WTC11 (cell line): Measurements from ENCODE around the gene INO80B. TPM values are rescaled to one million over a fixed set of nuclear protein-coding genes. Genes with fewer than 3 reads are reported as not detected.
A peak's percentile ranks its signal among the peaks of the same experiment; 100 is the strongest.

Experiments used
- AFF4 ChIP-seq: sonication (generic); formaldehyde crosslinking; IDR thresholded peaks from 2 replicates; pipeline ENCODE4 v1.8.1; 2023; ENCODE audit warnings: mild to moderate bottlenecking, missing genetic modification reagents, borderline replicate concordance
- E2F5 ChIP-seq: sonication (generic); formaldehyde crosslinking; IDR thresholded peaks from 2 replicates; pipeline ENCODE4 v1.8.1; 2022; ENCODE audit warnings: mild to moderate bottlenecking, moderate library complexity, missing genetic modification reagents
- ELF4 ChIP-seq: sonication (generic); formaldehyde crosslinking; IDR thresholded peaks from 2 replicates; pipeline ENCODE4 v1.8.1; 2022; ENCODE audit warnings: low read depth, mild to moderate bottlenecking, moderate library complexity, missing genetic modification reagents
- ETV6 ChIP-seq: sonication (generic); formaldehyde crosslinking; IDR thresholded peaks from 2 replicates; pipeline ENCODE4 v1.8.1; 2022; ENCODE audit warnings: mild to moderate bottlenecking, missing genetic modification reagents
- IRF1 ChIP-seq: sonication (generic); formaldehyde crosslinking; IDR thresholded peaks from 2 replicates; pipeline ENCODE4 v1.8.0; 2023; ENCODE audit warnings: missing genetic modification reagents
- JAZF1 ChIP-seq: fragments of 250-450 bp; sonication (Bioruptor Pico); IDR thresholded peaks from 2 replicates; pipeline ENCODE4 v1.9.0; 2021; ENCODE audit warnings: moderate library complexity, mild to moderate bottlenecking, inconsistent platforms
- MAX ChIP-seq: sonication (generic); formaldehyde crosslinking; IDR thresholded peaks from 2 replicates; pipeline ENCODE4 v1.8.0; 2022; ENCODE audit warnings: mild to moderate bottlenecking, missing genetic modification reagents
- NFE2L1 ChIP-seq: sonication (generic); formaldehyde crosslinking; IDR thresholded peaks from 2 replicates; pipeline ENCODE4 v1.8.1; 2023; ENCODE audit warnings: missing genetic modification reagents
- OVOL2 ChIP-seq: fragments of 250-450 bp; sonication (Bioruptor Pico); IDR thresholded peaks from 2 replicates; pipeline ENCODE4 v1.9.0; 2021; ENCODE audit warnings: mild to moderate bottlenecking, borderline replicate concordance
- PRRX2 ChIP-seq: fragments of 250-450 bp; sonication (Bioruptor Pico); IDR thresholded peaks from 2 replicates; pipeline ENCODE4 v1.8.0; 2021; ENCODE audit warnings: mild to moderate bottlenecking
- SMAD4 ChIP-seq: sonication (generic); formaldehyde crosslinking; IDR thresholded peaks from 2 replicates; pipeline ENCODE4 v1.8.0; 2022; ENCODE audit warnings: mild to moderate bottlenecking, missing genetic modification reagents
- TEAD4 ChIP-seq: sonication (generic); formaldehyde crosslinking; IDR thresholded peaks from 2 replicates; pipeline ENCODE4 v1.8.0; 2022; ENCODE audit warnings: mild to moderate bottlenecking, missing genetic modification reagents
- ZNF138 ChIP-seq: sonication (generic); formaldehyde crosslinking; conservative IDR thresholded peaks from 2 replicates; pipeline ENCODE4 v1.8.1; 2022; ENCODE audit warnings: mild to moderate bottlenecking, moderate library complexity, missing genetic modification reagents
- ZNF219 ChIP-seq: sonication (generic); formaldehyde crosslinking; IDR thresholded peaks from 2 replicates; pipeline ENCODE4 v1.8.0; 2023; ENCODE audit warnings: missing genetic modification reagents, mild to moderate bottlenecking, borderline replicate concordance
- ZNF263 ChIP-seq: sonication (generic); formaldehyde crosslinking; IDR thresholded peaks from 2 replicates; pipeline ENCODE4 v1.8.1; 2022; ENCODE audit warnings: low read depth, mild to moderate bottlenecking, moderate library complexity, missing genetic modification reagents
- ZNF396 ChIP-seq: fragments of 250-450 bp; sonication (Bioruptor Pico); IDR thresholded peaks from 2 replicates; pipeline ENCODE4 v1.8.0; 2021; ENCODE audit warnings: mild to moderate bottlenecking, moderate library complexity, borderline replicate concordance
- ZNF423 ChIP-seq: fragments of 250-450 bp; sonication (Bioruptor Pico); IDR thresholded peaks from 2 replicates; pipeline ENCODE4 v2.1.2; 2022; ENCODE audit warnings: mild to moderate bottlenecking, moderate library complexity
- ZNF512 ChIP-seq: sonication (generic); formaldehyde crosslinking; IDR thresholded peaks from 2 replicates; pipeline ENCODE4 v1.8.1; 2022; ENCODE audit warnings: missing genetic modification reagents, borderline replicate concordance
- total RNA-seq: library from RNA; stranded (reverse); gene quantifications from 3 replicates; pipeline ENCODE4 v1.2.3, GENCODE V29; 2021
- TF ChIP-seq, protein P1 (sequence below): sonication (generic); formaldehyde crosslinking; IDR thresholded peaks from 2 replicates; pipeline ENCODE4 v1.8.0; 2022; ENCODE audit warnings: mild to moderate bottlenecking, missing genetic modification reagents
- TF ChIP-seq, protein P2 (sequence below): sonication (generic); formaldehyde crosslinking; IDR thresholded peaks from 2 replicates; pipeline ENCODE4 v1.8.1; 2023; ENCODE audit warnings: mild to moderate bottlenecking, missing genetic modification reagents
- TF ChIP-seq, protein P3 (sequence below): sonication (generic); formaldehyde crosslinking; conservative IDR thresholded peaks from 2 replicates; pipeline ENCODE4 v1.8.1; 2023; ENCODE audit warnings: mild to moderate bottlenecking, low read depth, missing genetic modification reagents, moderate library complexity
- TF ChIP-seq, protein P4 (sequence below): sonication (generic); formaldehyde crosslinking; IDR thresholded peaks from 2 replicates; pipeline ENCODE4 v1.8.1; 2023; ENCODE audit warnings: mild to moderate bottlenecking, moderate library complexity, missing genetic modification reagents

Gene INO80B
- total RNA-seq, 1 experiment from 2014 or later: 20.2 TPM

DNA sequence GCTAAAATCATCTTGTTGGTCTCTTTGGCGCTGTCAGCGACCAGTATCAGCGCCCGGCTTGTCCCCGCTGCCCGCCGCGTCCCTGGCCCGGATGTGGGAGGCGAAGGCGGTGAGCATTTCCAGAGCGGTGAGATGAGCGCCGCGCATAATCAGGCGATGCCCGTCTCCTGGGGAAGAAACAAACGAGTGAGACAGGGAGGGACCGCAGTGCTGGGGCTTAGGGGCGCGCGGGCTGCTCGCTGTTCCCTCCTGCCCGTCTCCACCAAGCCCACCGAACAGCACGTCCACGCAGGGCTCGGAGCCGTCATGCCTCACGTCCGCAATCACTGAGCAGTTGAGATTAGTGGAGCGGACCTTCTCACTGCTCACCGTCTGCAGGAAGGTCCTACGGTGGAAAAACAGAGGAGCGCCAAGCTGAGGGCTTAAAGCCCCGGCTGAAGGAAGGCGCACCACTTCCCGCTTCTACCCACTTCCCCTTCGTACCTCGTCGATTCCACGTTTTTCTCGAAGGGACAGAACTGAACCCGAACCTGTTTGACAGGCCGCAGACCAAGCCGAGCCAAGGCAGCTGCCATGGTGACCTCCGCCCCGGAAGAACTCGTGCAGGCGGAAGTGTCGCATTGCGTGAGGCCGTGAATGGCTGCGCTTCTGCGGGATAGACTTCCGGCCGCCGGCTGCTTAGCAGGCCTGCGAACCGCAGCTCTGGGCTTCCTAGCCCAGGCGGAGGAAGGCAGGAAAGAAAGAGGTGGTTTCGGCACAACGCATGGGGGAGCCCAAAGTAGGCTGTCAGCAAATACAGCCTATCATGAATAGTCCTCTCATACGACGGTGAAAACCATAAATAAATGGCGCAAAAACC lies 17.4 kb downstream of the INO80B start, which contains the start of gene MRPL53 (continued):
- no peak for TF ChIP-seq IRF1 (CRISPR knock-in tag)
- no peak for TF ChIP-seq PRRX2 (CRISPR knock-in tag)
- peak; percentile 47; the same call in 1 of the 2 replicates for TF ChIP-seq ETV6 (CRISPR knock-in tag)
- TF ChIP-seq, protein P1, sequence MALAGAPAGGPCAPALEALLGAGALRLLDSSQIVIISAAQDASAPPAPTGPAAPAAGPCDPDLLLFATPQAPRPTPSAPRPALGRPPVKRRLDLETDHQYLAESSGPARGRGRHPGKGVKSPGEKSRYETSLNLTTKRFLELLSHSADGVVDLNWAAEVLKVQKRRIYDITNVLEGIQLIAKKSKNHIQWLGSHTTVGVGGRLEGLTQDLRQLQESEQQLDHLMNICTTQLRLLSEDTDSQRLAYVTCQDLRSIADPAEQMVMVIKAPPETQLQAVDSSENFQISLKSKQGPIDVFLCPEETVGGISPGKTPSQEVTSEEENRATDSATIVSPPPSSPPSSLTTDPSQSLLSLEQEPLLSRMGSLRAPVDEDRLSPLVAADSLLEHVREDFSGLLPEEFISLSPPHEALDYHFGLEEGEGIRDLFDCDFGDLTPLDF (CRISPR knock-in tag): peak; percentile 9; the same call in 1 of the 2 replicates
- no peak for TF ChIP-seq SMAD4 (CRISPR knock-in tag)
- no peak for TF ChIP-seq ZNF219 (CRISPR knock-in tag)
- TF ChIP-seq ELF4 (CRISPR knock-in tag): no peak
- TF ChIP-seq JAZF1 (CRISPR knock-in tag): no peak
- peak; percentile 46; the same call in 1 of the 2 replicates for TF ChIP-seq MAX
- no peak for TF ChIP-seq ZNF263 (CRISPR knock-in tag)
- 0 out of 2 replicates have a peak, but pooled peaks have one; percentile 64 for TF ChIP-seq AFF4 (CRISPR knock-in tag)
- TF ChIP-seq E2F5: peak; percentile 57; the same call in 1 of the 2 replicates
- TF ChIP-seq TEAD4 (CRISPR knock-in tag): no peak
- TF ChIP-seq, protein P2, sequence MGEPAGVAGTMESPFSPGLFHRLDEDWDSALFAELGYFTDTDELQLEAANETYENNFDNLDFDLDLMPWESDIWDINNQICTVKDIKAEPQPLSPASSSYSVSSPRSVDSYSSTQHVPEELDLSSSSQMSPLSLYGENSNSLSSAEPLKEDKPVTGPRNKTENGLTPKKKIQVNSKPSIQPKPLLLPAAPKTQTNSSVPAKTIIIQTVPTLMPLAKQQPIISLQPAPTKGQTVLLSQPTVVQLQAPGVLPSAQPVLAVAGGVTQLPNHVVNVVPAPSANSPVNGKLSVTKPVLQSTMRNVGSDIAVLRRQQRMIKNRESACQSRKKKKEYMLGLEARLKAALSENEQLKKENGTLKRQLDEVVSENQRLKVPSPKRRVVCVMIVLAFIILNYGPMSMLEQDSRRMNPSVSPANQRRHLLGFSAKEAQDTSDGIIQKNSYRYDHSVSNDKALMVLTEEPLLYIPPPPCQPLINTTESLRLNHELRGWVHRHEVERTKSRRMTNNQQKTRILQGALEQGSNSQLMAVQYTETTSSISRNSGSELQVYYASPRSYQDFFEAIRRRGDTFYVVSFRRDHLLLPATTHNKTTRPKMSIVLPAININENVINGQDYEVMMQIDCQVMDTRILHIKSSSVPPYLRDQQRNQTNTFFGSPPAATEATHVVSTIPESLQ: no peak
- TF ChIP-seq ZNF423 (CRISPR knock-in tag): no peak
- TF ChIP-seq, protein P3, sequence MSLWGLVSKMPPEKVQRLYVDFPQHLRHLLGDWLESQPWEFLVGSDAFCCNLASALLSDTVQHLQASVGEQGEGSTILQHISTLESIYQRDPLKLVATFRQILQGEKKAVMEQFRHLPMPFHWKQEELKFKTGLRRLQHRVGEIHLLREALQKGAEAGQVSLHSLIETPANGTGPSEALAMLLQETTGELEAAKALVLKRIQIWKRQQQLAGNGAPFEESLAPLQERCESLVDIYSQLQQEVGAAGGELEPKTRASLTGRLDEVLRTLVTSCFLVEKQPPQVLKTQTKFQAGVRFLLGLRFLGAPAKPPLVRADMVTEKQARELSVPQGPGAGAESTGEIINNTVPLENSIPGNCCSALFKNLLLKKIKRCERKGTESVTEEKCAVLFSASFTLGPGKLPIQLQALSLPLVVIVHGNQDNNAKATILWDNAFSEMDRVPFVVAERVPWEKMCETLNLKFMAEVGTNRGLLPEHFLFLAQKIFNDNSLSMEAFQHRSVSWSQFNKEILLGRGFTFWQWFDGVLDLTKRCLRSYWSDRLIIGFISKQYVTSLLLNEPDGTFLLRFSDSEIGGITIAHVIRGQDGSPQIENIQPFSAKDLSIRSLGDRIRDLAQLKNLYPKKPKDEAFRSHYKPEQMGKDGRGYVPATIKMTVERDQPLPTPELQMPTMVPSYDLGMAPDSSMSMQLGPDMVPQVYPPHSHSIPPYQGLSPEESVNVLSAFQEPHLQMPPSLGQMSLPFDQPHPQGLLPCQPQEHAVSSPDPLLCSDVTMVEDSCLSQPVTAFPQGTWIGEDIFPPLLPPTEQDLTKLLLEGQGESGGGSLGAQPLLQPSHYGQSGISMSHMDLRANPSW (CRISPR knock-in tag): no peak
- no peak for TF ChIP-seq ZNF512
- no peak for TF ChIP-seq NFE2L1 (CRISPR knock-in tag)
- TF ChIP-seq ZNF138: peak; percentile 79; the same call in 1 of the 2 replicates
- TF ChIP-seq, protein P4, sequence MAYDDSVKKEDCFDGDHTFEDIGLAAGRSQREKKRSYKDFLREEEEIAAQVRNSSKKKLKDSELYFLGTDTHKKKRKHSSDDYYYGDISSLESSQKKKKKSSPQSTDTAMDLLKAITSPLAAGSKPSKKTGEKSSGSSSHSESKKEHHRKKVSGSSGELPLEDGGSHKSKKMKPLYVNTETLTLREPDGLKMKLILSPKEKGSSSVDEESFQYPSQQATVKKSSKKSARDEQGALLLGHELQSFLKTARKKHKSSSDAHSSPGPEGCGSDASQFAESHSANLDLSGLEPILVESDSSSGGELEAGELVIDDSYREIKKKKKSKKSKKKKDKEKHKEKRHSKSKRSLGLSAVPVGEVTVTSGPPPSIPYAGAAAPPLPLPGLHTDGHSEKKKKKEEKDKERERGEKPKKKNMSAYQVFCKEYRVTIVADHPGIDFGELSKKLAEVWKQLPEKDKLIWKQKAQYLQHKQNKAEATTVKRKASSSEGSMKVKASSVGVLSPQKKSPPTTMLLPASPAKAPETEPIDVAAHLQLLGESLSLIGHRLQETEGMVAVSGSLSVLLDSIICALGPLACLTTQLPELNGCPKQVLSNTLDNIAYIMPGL (CRISPR knock-in tag): peak; percentile 50; the same call in 1 of the 2 replicates
- no peak for TF ChIP-seq OVOL2 (CRISPR knock-in tag)
- no peak for TF ChIP-seq ZNF396 (CRISPR knock-in tag)
